ENCODE data around the gene DYNC1H1. TPM values are rescaled to one million over a fixed set of nuclear protein-coding genes. Genes with fewer than 3 reads are reported as not detected.

The DYNC1H1 gene
- total and polyA plus RNA-seq, 7 donors, result 117 to 634 (median 332) TPM

GRCh38 chr14:102090713-102091112, 126.3 kb downstream of the DYNC1H1 start:
- no peaks in the 10 kb centered on the region for H3K9me3 ChIP-seq
- intact Hi-C loops (cut with DNase I), result loop anchor here in 1 of 2 donors (10.0 kb wide), 1 partner anchor 316 kb away; no protein-coding TSS in a partner anchor
- DNase-seq, result no peak
- no peaks in the 10 kb centered on the region for H3K27me3 ChIP-seq (ENCODE audit: insufficient read depth in 3 of 3, low read length in 2 of 3)
- H3K36me3 ChIP-seq (ENCODE audit: insufficient read depth in 1 of 2, low read depth in 1 of 2), result peaks cover 0 to 3% of the 10 kb centered on the region in 2 donors
- WGBS, 3 donors, result 81 to 90% (median 89%) methylated on average over 3 of the region's 3 CpGs
- TF ChIP-seq CTCF (IDR thresholded peaks at IDR 0.05), result no peak
- ATAC-seq, result no peak
- no peak overlapping the region for H3K27ac ChIP-seq
- peaks cover 8% of the 10 kb centered on the region for H3K4me1 ChIP-seq
- no peak overlapping the region for H3K4me3 ChIP-seq

- H3K36me3 ChIP-seq (ENCODE audit: insufficient read depth in 1 of 2, low read depth in 1 of 2), result no peaks in the 10 kb centered on the region
- H3K27ac ChIP-seq, result no peak overlapping the region
- no peaks in the 10 kb centered on the region for H3K27me3 ChIP-seq (ENCODE audit: insufficient read depth in 3 of 3, low read length in 2 of 3)
- no peak for TF ChIP-seq CTCF (IDR thresholded peaks at IDR 0.05)
- ATAC-seq (no peak), DNase-seq (no peak)
- H3K4me3 ChIP-seq, result no peak overlapping the region
- intact Hi-C loops (cut with DNase I), result loop anchor here in 1 of 2 donors (10.0 kb wide), 1 partner anchor 318 kb away; no protein-coding TSS in a partner anchor
- WGBS, 3 donors, result 91 to 94% (median 93%) methylated on average over 10 of the region's 10 CpGs
- no peaks in the 10 kb centered on the region for H3K9me3 ChIP-seq
- peaks cover 17% of the 10 kb centered on the region for H3K4me1 ChIP-seq
These were observed 128.4 kb downstream of the DYNC1H1 start for GRCh38 chr14:102092806-102093205.

GRCh38 chr14:102094101-102094500, 129.7 kb downstream of the DYNC1H1 start:
- Histone ChIP-seq H3K36me3 (ENCODE audit: insufficient read depth in 1 of 2, low read depth in 1 of 2) (no peaks in the 10 kb centered on the region), H3K9me3 (no peaks in the 10 kb centered on the region), H3K4me3 (no peak overlapping the region), H3K4me1 (peaks cover 10% of the 10 kb centered on the region), H3K27ac (no peak overlapping the region), H3K27me3 (ENCODE audit: insufficient read depth in 3 of 3, low read length in 2 of 3) (no peaks in the 10 kb centered on the region)
- TF ChIP-seq CTCF (IDR thresholded peaks at IDR 0.05), result no peak
- DNase-seq (no peak), ATAC-seq (no peak)
- intact Hi-C loops (cut with DNase I), result loop anchor here in 1 of 2 donors (10.0 kb wide), 1 partner anchor 319 kb away; no protein-coding TSS in a partner anchor
- 49 to 74% (median 71%) methylated on average over 7 of the region's 7 CpGs for WGBS, 3 donors

- H3K4me3 ChIP-seq, result no peak overlapping the region
- 85 to 88% (median 88%) methylated on average over 5 to 6 of the region's 6 CpGs for whole genome bisulfite sequencing, 3 donors
- TF ChIP-seq CTCF (IDR thresholded peaks at IDR 0.05), result no peak
- intact Hi-C loops (cut with DNase I), result loop anchor here (5.0 to 10.0 kb wide), 2 partner anchors 321 to 388 kb away; no protein-coding TSS in a partner anchor
- H3K36me3 ChIP-seq (ENCODE audit: insufficient read depth in 1 of 2, low read depth in 1 of 2), result no peaks in the 10 kb centered on the region
- H3K27ac ChIP-seq, result no peak overlapping the region
- H3K27me3 ChIP-seq (ENCODE audit: insufficient read depth in 3 of 3, low read length in 2 of 3), result no peaks in the 10 kb centered on the region
- no peak for DNase-seq
- H3K9me3 ChIP-seq, result no peaks in the 10 kb centered on the region
- no peak for ATAC-seq
- peaks cover 10% of the 10 kb centered on the region for H3K4me1 ChIP-seq
These were observed 131.0 kb downstream of the DYNC1H1 start for GRCh38 chr14:102095231-102095870.

All from psoas muscle (tissue), 8 donors.